IMR-90 (cell line): ENCODE results near the gene ZCCHC24. TPM values are rescaled to one million over a fixed set of nuclear protein-coding genes. Genes with fewer than 3 reads are reported as not detected.

Experiments used
- ATAC-seq: fragments of 200-7000 bp; cut with Tn5 transposase; 2 replicates; pipeline ENCODE4 v1.9.1; 2020; ENCODE audit warnings: low read depth, mild to moderate bottlenecking, moderate library complexity
- BruUV-seq: library from RNA; stranded (reverse); fragments of 400-500 nt; replicated peaks from 2 replicates; lab custom pipeline; 2021; lab: Mats Ljungman, UMichigan
- CTCF ChIA-PET: fragments of 300-600 bp; formaldehyde crosslinking; extraction: SDS; loops from one replicate; lab custom pipeline; 2021; ENCODE audit warnings: antibody characterized with exemption; lab: Yijun Ruan, JAX
- POLR2A ChIA-PET: fragments of 300-600 bp; sonication (Branson Sonifier 250); formaldehyde crosslinking; loops from one replicate; lab custom pipeline; 2022; ENCODE audit warnings: antibody characterized with exemption; ENCODE audit not compliant: unreplicated experiment; lab: Charles Lee
- DNase-seq: peaks from one replicate; pipeline ENCODE4 v3.0.0; 2013
- H2AFZ ChIP-seq: replicated peaks from 2 replicates; pipeline ENCODE3; 2013; ENCODE audit warnings: low read length, mild to moderate bottlenecking; ENCODE audit not compliant: poor library complexity
- H2AK5ac ChIP-seq: 2 replicates; pipeline ENCODE4 v1.6.1; 2013; ENCODE audit warnings: low read depth, low read length, inconsistent platforms
- H2AK9ac ChIP-seq: replicated peaks from 2 replicates; pipeline ENCODE3; 2013; ENCODE audit warnings: mild to moderate bottlenecking, low read depth, low read length, moderate library complexity; ENCODE audit not compliant: poor library complexity
- H2BK120ac ChIP-seq: 2 replicates; pipeline ENCODE4 v1.6.1; 2013; ENCODE audit warnings: low read depth, low read length, inconsistent platforms
- H2BK15ac ChIP-seq: 3 replicates; pipeline ENCODE4 v1.6.1; 2013; ENCODE audit warnings: low read depth, low read length, inconsistent platforms
- H2BK20ac ChIP-seq: 2 replicates; pipeline ENCODE4 v1.6.1; 2013; ENCODE audit warnings: low read depth, mild to moderate bottlenecking, inconsistent platforms, low read length, moderate library complexity
- H2BK5ac ChIP-seq: 2 replicates; pipeline ENCODE4 v1.6.1; 2013; ENCODE audit warnings: mild to moderate bottlenecking, low read depth, low read length, inconsistent platforms; ENCODE audit not compliant: poor library complexity, severe bottlenecking
- H3K14ac ChIP-seq: replicated peaks from 2 replicates; pipeline ENCODE4 v1.6.1; 2013; ENCODE audit warnings: low read depth, low read length, inconsistent platforms
- H3K18ac ChIP-seq: 2 replicates; pipeline ENCODE4 v1.6.1; 2013; ENCODE audit warnings: low read depth, low read length, control low read depth
- H3K23ac ChIP-seq: 2 replicates; pipeline ENCODE4 v1.6.1; 2013; ENCODE audit warnings: low read depth, low read length, inconsistent platforms
- H3K27ac ChIP-seq: 2 replicates; pipeline ENCODE4 v1.5.1; 2013; ENCODE audit warnings: mild to moderate bottlenecking, control low read depth, low read length; ENCODE audit not compliant: insufficient read depth
- H3K27me3 ChIP-seq: 2 replicates; pipeline ENCODE4 v1.6.1; 2013; ENCODE audit warnings: low read length; ENCODE audit not compliant: control insufficient read depth, insufficient read depth
- H3K36me3 ChIP-seq: 2 replicates; pipeline ENCODE4 v1.6.1; 2013; ENCODE audit warnings: low read length, mixed read lengths; ENCODE audit not compliant: control insufficient read depth, insufficient read depth
- H3K4ac ChIP-seq: 2 replicates; pipeline ENCODE4 v1.6.1; 2013; ENCODE audit warnings: low read depth, low read length, inconsistent platforms
- H3K4me1 ChIP-seq: 2 replicates; pipeline ENCODE4 v1.6.1; 2013; ENCODE audit warnings: low read length, mixed read lengths; ENCODE audit not compliant: control insufficient read depth, insufficient read depth
- H3K4me2 ChIP-seq: 2 replicates; pipeline ENCODE4 v1.6.1; 2013; ENCODE audit warnings: low read depth, mild to moderate bottlenecking, control low read depth, low read length, moderate library complexity
- H3K4me3 ChIP-seq: 2 replicates; pipeline ENCODE4 v1.5.1; 2013; ENCODE audit warnings: low read depth, mild to moderate bottlenecking, control low read depth, low read length, moderate library complexity; ENCODE audit not compliant: insufficient read depth
- H3K56ac ChIP-seq: 2 replicates; pipeline ENCODE4 v1.6.1; 2013; ENCODE audit warnings: low read length, inconsistent platforms; ENCODE audit not compliant: insufficient read depth; ENCODE audit errors: extremely low read depth
- H3K79me1 ChIP-seq, 2 experiments: 2 replicates each; pipeline ENCODE4 v1.6.1; 2013; ENCODE audit warnings: low read length in 2 of 2, inconsistent platforms in 1 of 2, low read depth in 1 of 2
- H3K9ac ChIP-seq: 2 replicates; pipeline ENCODE4 v1.6.1; 2013; ENCODE audit warnings: low read depth, low read length, control low read depth
- H3K9me1 ChIP-seq: 2 replicates; pipeline ENCODE4 v1.6.1; 2013; ENCODE audit warnings: low read length, inconsistent platforms; ENCODE audit not compliant: insufficient read depth
- H3K9me3 ChIP-seq: 2 replicates; pipeline ENCODE4 v1.6.1; 2013; ENCODE audit warnings: low read length; ENCODE audit not compliant: control insufficient read depth, insufficient read depth
- H4K20me1 ChIP-seq: 2 replicates; pipeline ENCODE4 v1.6.1; 2013; ENCODE audit warnings: low read length, inconsistent platforms; ENCODE audit not compliant: insufficient read depth
- H4K5ac ChIP-seq: 2 replicates; pipeline ENCODE4 v1.6.1; 2013; ENCODE audit warnings: mild to moderate bottlenecking, low read depth, low read length, control low read depth
- H4K8ac ChIP-seq, 2 experiments: 2 replicates each; pipeline ENCODE4 v1.6.1; 2013; ENCODE audit warnings: low read depth in 2 of 2, low read length in 2 of 2, control low read depth in 1 of 2, inconsistent platforms in 1 of 2
- H4K91ac ChIP-seq: 2 replicates; pipeline ENCODE4 v1.6.1; 2013; ENCODE audit warnings: low read depth, low read length, inconsistent platforms; ENCODE audit not compliant: insufficient read depth
- BHLHE40 ChIP-seq: fragments of 150-350 bp; IDR thresholded peaks from 2 replicates; pipeline ENCODE4 v1.6.1; 2016; ENCODE audit warnings: mild to moderate bottlenecking, low read depth, low read length
- CEBPB ChIP-seq: IDR thresholded peaks from 2 replicates; pipeline ENCODE4 v1.6.1; 2012; ENCODE audit warnings: low read depth, low read length, improper control_type of control experiment
- CHD1 ChIP-seq: IDR thresholded peaks from 2 replicates; pipeline ENCODE4 v1.6.1; 2012; ENCODE audit warnings: low read depth, low read length, improper control_type of control experiment
- FOS ChIP-seq: fragments of 150-350 bp; IDR thresholded peaks from 2 replicates; pipeline ENCODE4 v1.6.1; 2016; ENCODE audit warnings: low read depth, low read length
- MAFK ChIP-seq: IDR thresholded peaks from 2 replicates; pipeline ENCODE4 v1.6.1; 2012; ENCODE audit warnings: low read depth, low read length, improper control_type of control experiment
- MAZ ChIP-seq: IDR thresholded peaks from 2 replicates; pipeline ENCODE4 v1.6.1; 2012; ENCODE audit warnings: low read depth, mild to moderate bottlenecking, low read length, improper control_type of control experiment, moderate library complexity, borderline replicate concordance
- MXI1 ChIP-seq: IDR thresholded peaks from 2 replicates; pipeline ENCODE4 v1.6.1; 2012; ENCODE audit warnings: low read depth, mild to moderate bottlenecking, low read length, moderate library complexity, borderline replicate concordance
- POLR2A ChIP-seq: IDR thresholded peaks from 2 replicates; pipeline ENCODE4 v1.6.1; 2012; ENCODE audit warnings: mild to moderate bottlenecking, low read depth, low read length
- RAD21 ChIP-seq: IDR thresholded peaks from 2 replicates; pipeline ENCODE4 v1.6.1; 2012; ENCODE audit warnings: low read length, improper control_type of control experiment
- SMC3 ChIP-seq: fragments of 150-350 bp; IDR thresholded peaks from 2 replicates; pipeline ENCODE4 v1.6.1; 2016; ENCODE audit warnings: low read depth, mild to moderate bottlenecking, antibody characterized with exemption, low read length, moderate library complexity
- WGBS, 2 experiments: methylation state at CpG; one replicate each; pipeline versions ENCODE4 v1.1.5 to v1.1.7; 2013; ENCODE audit warnings: missing lambda C conversion rate in 2 of 2; ENCODE audit not compliant: insufficient read length in 1 of 2; ENCODE audit errors: extremely low coverage in 2 of 2; 5-methylcytosine and 5-hydroxymethylcytosine counted together
- dilution Hi-C: fragments of 300-500 bp; cut with HindIII; formaldehyde crosslinking; loops from one replicate; pipeline ENCODE4 v1.14.3; 2018; ENCODE audit warnings: low sequenced_read_pairs; ENCODE audit not compliant: unreplicated experiment
- in situ Hi-C: fragments of 300-500 bp; cut with MboI; formaldehyde crosslinking; loops from 3 replicates; pipeline ENCODE4 v1.14.3; 2019; ENCODE audit warnings: low sequenced_read_pairs, inconsistent platforms, mixed read lengths
- intact Hi-C: fragments of 100-400 bp; cut with micrococcal nuclease; formaldehyde crosslinking; loops from 2 replicates; pipeline ENCODE4 v1.10.0; 2022
- polyA plus RNA-seq, 3 experiments: library from polyadenylated mRNA; depleted of rRNA; stranded (reverse); fragments of >200 nt; gene quantifications; 2 replicates each; pipeline ENCODE4 v1.2.3, GENCODE V29; 2012; ENCODE audit warnings: low replicate concordance in 1 of 3
- total RNA-seq: library from RNA; depleted of rRNA; stranded (reverse); fragments of >200 nt; gene quantifications from 2 replicates; pipeline ENCODE4 v1.2.3, GENCODE V29; 2012
- TF ChIP-seq, protein P1 (sequence below): fragments of 150-350 bp; IDR thresholded peaks from 2 replicates; pipeline ENCODE4 v1.6.1; 2017; ENCODE audit warnings: mild to moderate bottlenecking, antibody characterized with exemption, low read length, low read depth
- TF ChIP-seq, protein P2 (sequence below): fragments of 150-350 bp; IDR thresholded peaks from 2 replicates; pipeline ENCODE4 v1.6.1; 2016; ENCODE audit warnings: low read depth, mild to moderate bottlenecking, low read length, moderate library complexity, borderline replicate concordance
- TF ChIP-seq, protein P3 (sequence below): conservative IDR thresholded peaks from 2 replicates; pipeline ENCODE4 v1.5.1; 2012; ENCODE audit warnings: mild to moderate bottlenecking, low read depth, low read length, improper control_type of control experiment

The ZCCHC24 gene
- total and polyA plus RNA-seq, 2 of the 4 experiments (the other 2 are of a cell fraction) = 15.1 to 25.9 TPM

DNA sequence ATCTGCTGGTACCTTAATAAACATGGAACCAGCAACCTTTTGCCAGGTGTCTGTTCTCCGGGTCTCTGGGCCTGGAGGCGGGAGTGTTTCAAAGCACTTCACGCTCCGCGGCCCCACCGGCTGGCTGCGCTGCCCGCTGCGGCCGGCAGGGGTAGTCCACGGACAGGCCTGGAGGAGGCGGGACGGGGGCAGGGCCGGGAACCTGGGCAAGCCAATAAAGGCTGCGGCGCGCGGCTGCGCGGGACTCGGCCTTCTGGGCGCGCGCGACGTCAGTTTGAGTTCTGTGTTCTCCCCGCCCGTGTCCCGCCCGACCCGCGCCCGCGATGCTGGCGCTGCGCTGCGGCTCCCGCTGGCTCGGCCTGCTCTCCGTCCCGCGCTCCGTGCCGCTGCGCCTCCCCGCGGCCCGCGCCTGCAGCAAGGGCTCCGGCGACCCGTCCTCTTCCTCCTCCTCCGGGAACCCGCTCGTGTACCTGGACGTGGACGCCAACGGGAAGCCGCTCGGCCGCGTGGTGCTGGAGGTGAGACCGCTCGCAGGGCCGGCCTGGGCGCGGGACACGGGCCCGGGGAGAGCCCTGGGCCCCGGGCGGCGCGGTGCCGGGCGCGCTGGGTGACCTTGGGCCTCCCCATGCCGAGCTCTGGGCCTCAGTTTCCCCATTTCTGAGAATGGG is 98.1 kb downstream of the ZCCHC24 start, which contains the start of gene PPIF:
PPIF (plus strand) TSS at position 244 of the 668 bp plus-strand sequence; CDS start at position 324, 80 bp downstream.
- intact Hi-C loops = no loop called here
- WGBS, 2 experiments = 3% methylated on average over 30 of the region's 77 CpGs; no CpG with 5 or more reads in 1 of the 2 experiments

More for the DNA sequence above, 98.1 kb downstream of the ZCCHC24 start, which contains the start of gene PPIF:
- peak within 1 kb of the TSS; percentile 90 for H3K4me3 ChIP-seq
- in situ Hi-C loops (no loop called here), dilution Hi-C loops (no loop called here)
- H2BK15ac ChIP-seq = 0 out of 3 replicates have a peak within 1 kb of the TSS, but pooled peaks have one; percentile 0
- BruUV-seq = TSS peak; percentile 68
- peak; percentile 95; the same call in 1 of the 2 replicates for TF ChIP-seq CHD1
- TF ChIP-seq FOS = no peak
- 0 out of 2 replicates have a peak, but pooled peaks have one; percentile 42 for TF ChIP-seq MXI1
- TF ChIP-seq POLR2A = peak; percentile 96
- peak; percentile 92 for TF ChIP-seq MAZ
- peak; percentile 60 for TF ChIP-seq SMC3
- TF ChIP-seq, protein P1, sequence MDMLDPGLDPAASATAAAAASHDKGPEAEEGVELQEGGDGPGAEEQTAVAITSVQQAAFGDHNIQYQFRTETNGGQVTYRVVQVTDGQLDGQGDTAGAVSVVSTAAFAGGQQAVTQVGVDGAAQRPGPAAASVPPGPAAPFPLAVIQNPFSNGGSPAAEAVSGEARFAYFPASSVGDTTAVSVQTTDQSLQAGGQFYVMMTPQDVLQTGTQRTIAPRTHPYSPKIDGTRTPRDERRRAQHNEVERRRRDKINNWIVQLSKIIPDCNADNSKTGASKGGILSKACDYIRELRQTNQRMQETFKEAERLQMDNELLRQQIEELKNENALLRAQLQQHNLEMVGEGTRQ = 0 out of 2 replicates have a peak, but pooled peaks have one; percentile 6
- TF ChIP-seq MAFK = no peak
- TF ChIP-seq, protein P2, sequence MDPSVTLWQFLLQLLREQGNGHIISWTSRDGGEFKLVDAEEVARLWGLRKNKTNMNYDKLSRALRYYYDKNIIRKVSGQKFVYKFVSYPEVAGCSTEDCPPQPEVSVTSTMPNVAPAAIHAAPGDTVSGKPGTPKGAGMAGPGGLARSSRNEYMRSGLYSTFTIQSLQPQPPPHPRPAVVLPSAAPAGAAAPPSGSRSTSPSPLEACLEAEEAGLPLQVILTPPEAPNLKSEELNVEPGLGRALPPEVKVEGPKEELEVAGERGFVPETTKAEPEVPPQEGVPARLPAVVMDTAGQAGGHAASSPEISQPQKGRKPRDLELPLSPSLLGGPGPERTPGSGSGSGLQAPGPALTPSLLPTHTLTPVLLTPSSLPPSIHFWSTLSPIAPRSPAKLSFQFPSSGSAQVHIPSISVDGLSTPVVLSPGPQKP = no peak
- peak; percentile 68 for TF ChIP-seq RAD21
- no peak for TF ChIP-seq BHLHE40
- TF ChIP-seq CEBPB = no peak
- TF ChIP-seq, protein P3, sequence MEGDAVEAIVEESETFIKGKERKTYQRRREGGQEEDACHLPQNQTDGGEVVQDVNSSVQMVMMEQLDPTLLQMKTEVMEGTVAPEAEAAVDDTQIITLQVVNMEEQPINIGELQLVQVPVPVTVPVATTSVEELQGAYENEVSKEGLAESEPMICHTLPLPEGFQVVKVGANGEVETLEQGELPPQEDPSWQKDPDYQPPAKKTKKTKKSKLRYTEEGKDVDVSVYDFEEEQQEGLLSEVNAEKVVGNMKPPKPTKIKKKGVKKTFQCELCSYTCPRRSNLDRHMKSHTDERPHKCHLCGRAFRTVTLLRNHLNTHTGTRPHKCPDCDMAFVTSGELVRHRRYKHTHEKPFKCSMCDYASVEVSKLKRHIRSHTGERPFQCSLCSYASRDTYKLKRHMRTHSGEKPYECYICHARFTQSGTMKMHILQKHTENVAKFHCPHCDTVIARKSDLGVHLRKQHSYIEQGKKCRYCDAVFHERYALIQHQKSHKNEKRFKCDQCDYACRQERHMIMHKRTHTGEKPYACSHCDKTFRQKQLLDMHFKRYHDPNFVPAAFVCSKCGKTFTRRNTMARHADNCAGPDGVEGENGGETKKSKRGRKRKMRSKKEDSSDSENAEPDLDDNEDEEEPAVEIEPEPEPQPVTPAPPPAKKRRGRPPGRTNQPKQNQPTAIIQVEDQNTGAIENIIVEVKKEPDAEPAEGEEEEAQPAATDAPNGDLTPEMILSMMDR = peak; percentile 97
- peak within 1 kb of the TSS; percentile 66; the same call in 1 of the 2 replicates for H3K18ac ChIP-seq
- DNase-seq (peak; percentile 88), ATAC-seq (peak; percentile 97)
- H2BK20ac ChIP-seq = 0 out of 2 replicates have a peak within 1 kb of the TSS, but pooled peaks have one; percentile 45
- H3K56ac ChIP-seq = peak within 1 kb of the TSS; percentile 44
- ChIA-PET CTCF (no interaction called here), POLR2A (no interaction called here)
- peak within 1 kb of the TSS; percentile 90 for H3K9ac ChIP-seq
- peaks cover 30% of the 10 kb centered on the region for H3K36me3 ChIP-seq
- H3K4ac ChIP-seq = peak within 1 kb of the TSS; percentile 79
- H2AFZ ChIP-seq = peak within 1 kb of the TSS; percentile 86
- peaks cover 34% of the 10 kb centered on the region for H4K20me1 ChIP-seq
- peak within 1 kb of the TSS; percentile 82 for H2AK5ac ChIP-seq
- peak within 1 kb of the TSS; percentile 84 for H4K91ac ChIP-seq
- peak within 1 kb of the TSS; percentile 95 for H2AK9ac ChIP-seq
- H3K23ac ChIP-seq = peak within 1 kb of the TSS; percentile 89; the same call in 1 of the 2 replicates
- H3K4me1 ChIP-seq = peaks cover 15% of the 10 kb centered on the region
- H2BK5ac ChIP-seq = peak within 1 kb of the TSS; percentile 59
- peaks cover 18% of the 10 kb centered on the region for H3K9me1 ChIP-seq
- H4K5ac ChIP-seq = peak within 1 kb of the TSS; percentile 75
- H3K27me3 ChIP-seq = no peaks in the 10 kb centered on the region
- peak within 1 kb of the TSS; percentile 97 for H3K4me2 ChIP-seq
- H3K27ac ChIP-seq = peak within 1 kb of the TSS; percentile 70
- peak within 1 kb of the TSS; percentile 35; the same call in 1 of the 2 replicates for H2BK120ac ChIP-seq
- H3K9me3 ChIP-seq = no peaks in the 10 kb centered on the region
- H3K79me1 ChIP-seq = peaks cover 18 to 38% of the 10 kb centered on the region in 2 experiments
- H3K14ac ChIP-seq = peak within 1 kb of the TSS; percentile 94
- peak within 1 kb of the TSS; percentile 86 to 87 for H4K8ac ChIP-seq
